GM23338 (cell line): ENCODE results near the gene UHMK1.

Experiments
- CREB1 ChIP-seq: fragments of 250-450 bp; sonication (Bioruptor Pico); IDR thresholded peaks from 2 replicates; pipeline ENCODE4 v1.5.0; 2020; ENCODE audit warnings: low read depth, mild to moderate bottlenecking, moderate library complexity
- CTCF ChIP-seq, 2 experiments: fragments of 200-600 bp in 1 of 2; sonication (generic) in 1 of 2; conservative IDR thresholded peaks; 2 replicates each; pipeline versions ENCODE4 v1.5.1 to v1.6.1; 2016 to 2017; ENCODE audit warnings: antibody characterized with exemption in 2 of 2, low read depth in 2 of 2, mild to moderate bottlenecking in 2 of 2, moderate library complexity in 1 of 2
- EZH2 ChIP-seq: fragments of 200-600 bp; sonication (generic); IDR thresholded peaks from one replicate; pipeline ENCODE4 v1.8.0; 2017; ENCODE audit warnings: antibody characterized with exemption, mild to moderate bottlenecking, low read depth; ENCODE audit not compliant: unreplicated experiment
- EZH2phosphoT487 ChIP-seq: fragments of 200-600 bp; sonication (generic); IDR thresholded peaks from one replicate; pipeline ENCODE4 v1.8.1; 2018; ENCODE audit warnings: antibody characterized with exemption; ENCODE audit not compliant: unreplicated experiment
- JUNB ChIP-seq: IDR thresholded peaks from one replicate; pipeline ENCODE4 v1.6.1; 2016; ENCODE audit warnings: antibody characterized with exemption; ENCODE audit not compliant: unreplicated experiment
- POLR2AphosphoS5 ChIP-seq: IDR thresholded peaks from 2 replicates; pipeline ENCODE4 v1.6.1; 2016; ENCODE audit warnings: antibody characterized with exemption, low read depth
- REST ChIP-seq: IDR thresholded peaks from one replicate; pipeline ENCODE4 v1.6.1; 2018; ENCODE audit warnings: antibody characterized with exemption; ENCODE audit not compliant: unreplicated experiment

GRCh38 chr1:162500805-162501204, 3.2 kb downstream of the UHMK1 start:
- TF ChIP-seq EZH2 (no peak), CTCF (conservative IDR thresholded peaks at IDR 0.05; ENCODE audit: low read depth in 2 of 2) (no peak), JUNB (no peak), REST (no peak), EZH2phosphoT487 (no peak), CREB1 (no peak), POLR2AphosphoS5 (no peak)
